Psoas muscle (tissue), 8 donors: ENCODE measurements around the gene DMD. TPM values are rescaled to one million over a fixed set of nuclear protein-coding genes. Genes with fewer than 3 reads are reported as not detected.

Experiments
- ATAC-seq, 4 donors: fragments of 200-7000 bp; cut with Tn5 transposase; one replicate each; pipeline ENCODE4 v1.9.1; 2020; ENCODE audit warnings: moderate library complexity in 3 of 4, mild to moderate bottlenecking in 2 of 4
- DNase-seq, 2 donors: peaks; one replicate each; pipeline ENCODE4 v3.0.0-alpha.2; 2020
- H3K27ac ChIP-seq: fragments of 200-600 bp; one replicate; pipeline ENCODE4 v1.8.0; 2022
- H3K27me3 ChIP-seq, 3 donors: fragments of 200-600 bp in 1 of 3; one replicate each; pipeline versions ENCODE4 v1.6.1 to v1.8.0; 2013 to 2022; ENCODE audit warnings: low read length in 2 of 3, mild to moderate bottlenecking in 2 of 3, moderate library complexity in 1 of 3; ENCODE audit not compliant: insufficient read depth in 3 of 3
- H3K36me3 ChIP-seq, 2 donors: fragments of 200-600 bp in 1 of 2; one replicate each; pipeline versions ENCODE4 v1.6.1 to v1.8.0; 2013 to 2022; ENCODE audit warnings: low read depth in 1 of 2, mild to moderate bottlenecking in 1 of 2, moderate library complexity in 1 of 2; ENCODE audit not compliant: insufficient read depth in 1 of 2
- H3K4me1 ChIP-seq: fragments of 200-600 bp; one replicate; pipeline ENCODE4 v1.8.0; 2022
- H3K4me3 ChIP-seq: fragments of 200-600 bp; one replicate; pipeline ENCODE4 v1.8.0; 2022; ENCODE audit warnings: mild to moderate bottlenecking
- H3K9me3 ChIP-seq: fragments of 200-600 bp; one replicate; pipeline ENCODE4 v1.8.0; 2022
- WGBS, 3 donors: extraction: QIAGEN DNeasy Blood & Tissue Kit; methylation state at CpG; one replicate each; pipeline versions ENCODE4 v1.1.6 to v1.1.7; 2013; 5-methylcytosine and 5-hydroxymethylcytosine counted together
- intact Hi-C, 2 donors: fragments of 100-400 bp; cut with DNase I; formaldehyde crosslinking; loops; one replicate each; pipeline versions ENCODE4 v1.11.0 to v1.14.2; 2022
- polyA plus RNA-seq, 3 donors: library from polyadenylated mRNA; stranded (reverse); fragments of 200-250 nt; gene quantifications; one replicate each; pipeline ENCODE4 v1.2.3, GENCODE V29; 2013
- total RNA-seq, 4 donors: library from RNA; stranded (reverse); fragmentation: NEBNext Ultra II Directional in 2 of 4; extraction: Animal tissue kit (Norgen Biotek cat#: 25700) in 2 of 4; gene quantifications; one replicate each; pipeline versions ENCODE4 v1.2.1 to v1.2.4, GENCODE V29; 2021 to 2023
- TF ChIP-seq, protein P1 (sequence below): fragments of 200-600 bp; IDR thresholded peaks from one replicate; pipeline ENCODE4 v1.8.0; 2022; ENCODE audit warnings: antibody characterized with exemption
- donor health status: healthy with polysubstance abuse.
- donor health status: DM: no; HTN: no; CAD: no; lungs with moderate emphysema.
- donor health status: Bipolar disorder and iron deficiency.
- donor health status: healthy.
- donor health status: DM: yes; HTN: yes; CAD: no.
- donor health status: DM: no; HTN: no; CAD: no.
- donor health status: DM: no; HTN: no; CAD: no.
- donor health status: DM: yes; HTN: yes; CAD: no.

Gene DMD
- total and polyA plus RNA-seq, 7 donors = 6.8 to 170 (median 86.5) TPM

DNA sequence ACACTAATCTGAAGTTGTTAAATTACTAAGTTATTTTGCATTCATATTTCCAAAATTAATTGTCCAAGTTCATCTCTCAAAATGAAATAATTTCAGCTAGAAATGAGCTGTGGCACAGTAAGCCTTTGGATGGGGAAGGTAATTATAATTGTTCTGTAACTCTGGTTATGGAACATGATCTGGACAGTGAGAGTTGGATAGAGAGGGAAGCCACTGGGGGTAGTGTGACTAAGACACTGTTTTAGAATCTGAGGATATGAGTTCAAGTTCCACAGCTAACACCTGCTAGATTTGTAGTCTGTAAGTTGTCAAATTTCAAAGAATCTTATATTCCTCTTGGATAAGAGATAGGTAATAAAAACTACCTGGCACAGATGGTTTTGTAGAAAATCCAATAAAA lies 49.5 kb downstream of the DMD start:
- Histone ChIP-seq H3K27me3 (no peaks in the 10 kb centered on the region), H3K27ac (peak overlapping the region; percentile 54), H3K4me3 (no peak overlapping the region), H3K9me3 (no peaks in the 10 kb centered on the region), H3K36me3 (no peaks in the 10 kb centered on the region), H3K4me1 (peaks cover 4% of the 10 kb centered on the region)
- DNase-seq (no peak), ATAC-seq (peak; percentile 65 to 75 (median 72))
- intact Hi-C loops = loop anchor here in 1 of 2 donors (1.0 kb wide), 1 partner anchor 17 kb away; no protein-coding TSS in a partner anchor
- TF ChIP-seq, protein P1, sequence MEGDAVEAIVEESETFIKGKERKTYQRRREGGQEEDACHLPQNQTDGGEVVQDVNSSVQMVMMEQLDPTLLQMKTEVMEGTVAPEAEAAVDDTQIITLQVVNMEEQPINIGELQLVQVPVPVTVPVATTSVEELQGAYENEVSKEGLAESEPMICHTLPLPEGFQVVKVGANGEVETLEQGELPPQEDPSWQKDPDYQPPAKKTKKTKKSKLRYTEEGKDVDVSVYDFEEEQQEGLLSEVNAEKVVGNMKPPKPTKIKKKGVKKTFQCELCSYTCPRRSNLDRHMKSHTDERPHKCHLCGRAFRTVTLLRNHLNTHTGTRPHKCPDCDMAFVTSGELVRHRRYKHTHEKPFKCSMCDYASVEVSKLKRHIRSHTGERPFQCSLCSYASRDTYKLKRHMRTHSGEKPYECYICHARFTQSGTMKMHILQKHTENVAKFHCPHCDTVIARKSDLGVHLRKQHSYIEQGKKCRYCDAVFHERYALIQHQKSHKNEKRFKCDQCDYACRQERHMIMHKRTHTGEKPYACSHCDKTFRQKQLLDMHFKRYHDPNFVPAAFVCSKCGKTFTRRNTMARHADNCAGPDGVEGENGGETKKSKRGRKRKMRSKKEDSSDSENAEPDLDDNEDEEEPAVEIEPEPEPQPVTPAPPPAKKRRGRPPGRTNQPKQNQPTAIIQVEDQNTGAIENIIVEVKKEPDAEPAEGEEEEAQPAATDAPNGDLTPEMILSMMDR = no peak

DNA sequence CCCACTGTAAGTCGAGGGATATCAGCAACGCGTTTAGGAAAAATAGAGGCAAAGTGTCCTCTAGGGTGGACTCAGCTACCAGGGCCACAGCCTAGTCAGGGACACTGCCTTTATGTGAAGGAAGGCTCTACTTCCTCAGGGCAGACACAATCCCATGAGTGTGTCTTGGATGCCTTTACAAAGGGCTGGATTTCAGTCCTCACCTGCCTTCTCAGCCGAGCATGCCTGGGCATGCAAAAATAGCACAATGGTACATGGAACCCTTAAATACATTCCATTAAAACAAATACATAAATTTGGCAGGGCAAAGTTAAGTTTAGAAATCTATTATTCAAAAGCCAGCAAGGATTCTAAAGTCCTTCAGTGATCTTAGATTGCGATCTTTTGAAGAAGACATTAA lies 51.1 kb downstream of the DMD start:
- H3K4me3 ChIP-seq = no peak overlapping the region
- WGBS, 3 donors = 69 to 82% (median 72%) methylated on average over 5 of the region's 5 CpGs
- no peaks in the 10 kb centered on the region for H3K27me3 ChIP-seq
- H3K9me3 ChIP-seq = no peaks in the 10 kb centered on the region
- no peaks in the 10 kb centered on the region for H3K36me3 ChIP-seq
- TF ChIP-seq, protein P1 = no peak
- peak overlapping the region; percentile 51 for H3K27ac ChIP-seq
- peaks cover 4% of the 10 kb centered on the region for H3K4me1 ChIP-seq
- intact Hi-C loops = no loop called here
- DNase-seq (no peak), ATAC-seq (peak in 1 of 4 donors; percentile 33)

DNA sequence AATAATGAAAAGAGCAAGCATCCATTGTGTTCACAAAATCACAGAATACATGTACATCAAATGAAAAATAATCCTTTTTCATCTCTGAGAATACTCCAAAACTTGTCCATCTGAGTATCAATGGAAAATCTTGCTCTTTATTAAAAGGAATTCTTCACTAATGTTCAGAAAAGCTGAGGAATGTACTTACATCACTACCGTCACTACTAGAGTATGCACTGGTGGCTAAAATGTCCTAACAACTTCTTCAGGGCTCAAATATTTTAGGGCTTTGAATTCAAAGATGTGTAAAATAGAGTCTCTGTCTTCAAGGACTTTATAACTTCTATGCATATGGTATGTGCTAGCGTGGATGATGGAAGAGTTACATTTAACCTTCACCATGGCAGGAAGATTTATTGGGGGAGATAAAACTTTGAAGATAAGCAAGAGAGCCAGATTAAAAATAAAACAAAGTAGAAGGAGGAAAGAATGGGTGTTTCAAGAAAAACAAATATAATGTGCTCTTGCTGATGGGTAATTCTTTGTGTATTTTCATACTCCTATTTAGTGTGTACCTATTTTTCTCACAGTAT lies 55.1 kb downstream of the DMD start:
- no peak overlapping the region for H3K4me3 ChIP-seq
- intact Hi-C loops = no loop called here
- H3K27ac ChIP-seq = peak overlapping the region; percentile 3
- no peaks in the 10 kb centered on the region for H3K36me3 ChIP-seq
- 55 to 78% (median 57%) methylated on average over 2 of the region's 2 CpGs for WGBS, 3 donors
- TF ChIP-seq, protein P1 = no peak
- DNase-seq (no peak), ATAC-seq (no peak)
- H3K9me3 ChIP-seq = no peaks in the 10 kb centered on the region
- H3K27me3 ChIP-seq = no peaks in the 10 kb centered on the region
- no peaks in the 10 kb centered on the region for H3K4me1 ChIP-seq

DNA sequence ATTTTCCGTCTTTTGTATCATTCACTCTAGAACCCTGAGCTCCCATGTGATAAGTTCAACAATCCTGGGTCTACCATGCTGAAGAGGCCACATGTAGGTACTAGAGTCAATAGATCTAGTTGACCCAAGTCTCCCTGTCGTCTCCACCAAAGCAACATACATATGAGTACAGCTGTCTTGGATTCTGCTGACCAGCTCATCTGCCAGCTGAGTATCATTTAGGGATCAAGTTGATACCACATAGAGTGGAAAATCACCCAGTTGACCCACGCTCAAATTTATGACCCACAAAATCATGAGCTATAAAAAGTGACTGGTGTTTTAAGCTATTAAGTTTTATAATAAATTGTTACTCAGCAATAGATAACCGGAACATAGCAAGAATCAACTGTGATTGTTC lies 61.8 kb downstream of the DMD start:
- peak; percentile 75 to 86 (median 82) for ATAC-seq
- Histone ChIP-seq H3K4me3 (no peak overlapping the region), H3K4me1 (peaks cover 5% of the 10 kb centered on the region), H3K36me3 (no peaks in the 10 kb centered on the region), H3K27ac (peak overlapping the region; percentile 79), H3K9me3 (no peaks in the 10 kb centered on the region), H3K27me3 (no peaks in the 10 kb centered on the region)
- TF ChIP-seq, protein P1 = no peak
- 49 to 51% (median 51%) methylated on average over 4 of the region's 4 CpGs for WGBS, 3 donors
- no peak for DNase-seq
- intact Hi-C loops = no loop called here

DNA sequence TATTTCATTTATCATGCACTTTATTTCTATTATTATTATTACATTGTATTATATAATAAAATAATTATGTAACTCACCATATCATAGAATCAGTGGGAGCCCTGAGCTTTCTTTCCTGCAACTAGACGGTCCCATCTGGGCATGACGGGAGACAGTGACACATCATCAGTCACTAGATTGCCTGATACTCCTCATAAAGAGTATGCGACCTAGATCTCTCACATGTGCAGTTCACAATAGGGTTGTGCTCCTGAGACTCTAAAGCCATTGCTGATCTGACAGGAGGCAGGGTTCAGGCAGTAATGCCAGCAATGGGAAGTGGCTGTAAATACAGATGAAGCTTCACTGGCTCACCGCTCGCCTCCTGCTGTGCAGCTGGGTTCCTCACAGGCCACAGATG lies 62.3 kb downstream of the DMD start:
- peak; percentile 45 to 72 (median 68) for ATAC-seq
- no peak for DNase-seq
- Histone ChIP-seq H3K4me3 (no peak overlapping the region), H3K4me1 (peaks cover 5% of the 10 kb centered on the region), H3K36me3 (no peaks in the 10 kb centered on the region), H3K27me3 (no peaks in the 10 kb centered on the region), H3K9me3 (no peaks in the 10 kb centered on the region), H3K27ac (peak overlapping the region; percentile 79)
- TF ChIP-seq, protein P1 = no peak
- 81 to 89% (median 84%) methylated on average over 5 of the region's 5 CpGs for WGBS, 3 donors
- intact Hi-C loops = no loop called here
